Stimulated activated CD8-positive, alpha-beta memory T cell treated with anti-CD3 and anti-CD28 coated beads, Interleukin-2, amount 100 ng/mL, for 48 hours (primary cell): ENCODE results near the gene MICB.
"Not testable (repeated sequence)": the region's sequence is repeated elsewhere in the genome, so short reads cannot be mapped to it uniquely, and the experiment has no call there.

Experiments
- DNase-seq, 2 donors: peaks; one replicate each; pipeline ENCODE4 v3.0.0-alpha.2; 2020; ENCODE audit warnings: low read depth in 2 of 2

Gene MICB

GRCh38 chr6:31541059-31541657, 43.2 kb downstream of the MICB start:
- DNase-seq, result peak in 1 of 2 donors; percentile 51

- peak; percentile 85 to 90 for DNase-seq
These were observed 43.9 kb downstream of the MICB start, which contains the start of gene DDX39B for GRCh38 chr6:31541658-31542521. TSS of gene DDX39B (minus strand) at chr6:31542003. CDS start at chr6:31540532, 1,471 bp downstream.

- DNase-seq, result no peak
These were observed 45.7 kb downstream of the MICB start for GRCh38 chr6:31543639-31544038.

- no peak for DNase-seq
These were observed 46.7 kb downstream of the MICB start for GRCh38 chr6:31544676-31545075.

GRCh38 chr6:31545291-31545690, 47.3 kb downstream of the MICB start:
- DNase-seq, result no peak

- DNase-seq, result peak; percentile 83 to 91
These were observed 48.5 kb downstream of the MICB start, which contains the start of gene ATP6V1G2 for GRCh38 chr6:31546339-31546957. TSS of gene ATP6V1G2 (minus strand) at chr6:31546608. CDS start at chr6:31546559, 49 bp downstream.

GRCh38 chr6:31546958-31547726, 49.2 kb downstream of the MICB start, which contains the start of gene NFKBIL1:
TSS of gene NFKBIL1 (plus strand) at chr6:31547608. CDS start at chr6:31547695, 87 bp downstream.
- peak; percentile 85 to 91 for DNase-seq

- DNase-seq, result no peak
These were observed 50.0 kb downstream of the MICB start for GRCh38 chr6:31547727-31548543.

- DNase-seq, result no peak
These were observed 50.6 kb downstream of the MICB start for GRCh38 chr6:31548544-31548873.

GRCh38 chr6:31551371-31551770, 53.4 kb downstream of the MICB start:
- not testable (repeated sequence) for DNase-seq

GRCh38 chr6:31556307-31556706, 58.4 kb downstream of the MICB start:
- no peak for DNase-seq

GRCh38 chr6:31557443-31558317, 59.7 kb downstream of the MICB start:
- no peak for DNase-seq

GRCh38 chr6:31558318-31558625, 60.3 kb downstream of the MICB start:
- DNase-seq, result no peak

- peak in 1 of 2 donors; percentile 66 for DNase-seq
These were observed 60.9 kb downstream of the MICB start for GRCh38 chr6:31558631-31559500.

- no peak for DNase-seq
These were observed 61.6 kb downstream of the MICB start for GRCh38 chr6:31559606-31559957.

GRCh38 chr6:31559958-31560696, 62.2 kb downstream of the MICB start:
- no peak for DNase-seq

- no peak for DNase-seq
These were observed 62.7 kb downstream of the MICB start for GRCh38 chr6:31560697-31561058.
